Panc1 (cell line): ENCODE measurements around the gene NYAP2. TPM values are rescaled to one million over a fixed set of nuclear protein-coding genes. Genes with fewer than 3 reads are reported as not detected.

ENCODE experiments used
- ATAC-seq: fragments of 200-7000 bp; cut with Tn5 transposase; 2 replicates; pipeline ENCODE4 v1.9.1; 2020; ENCODE audit warnings: mild to moderate bottlenecking, moderate library complexity
- BruUV-seq: library from RNA; stranded (reverse); fragments of 400-500 nt; replicated peaks from 2 replicates; lab custom pipeline; 2021; lab: Mats Ljungman, UMichigan
- CTCF ChIA-PET: fragments of 300-600 bp; sonication (Branson Sonifier 250); formaldehyde crosslinking; loops from one replicate; lab custom pipeline; 2022; ENCODE audit warnings: antibody characterized with exemption; lab: Charles Lee
- POLR2A ChIA-PET: fragments of 300-600 bp; sonication (Branson Sonifier 250); formaldehyde crosslinking; loops from one replicate; lab custom pipeline; 2022; ENCODE audit warnings: antibody characterized with exemption; lab: Charles Lee
- DNase-seq: peaks from one replicate; pipeline ENCODE4 v3.0.0-alpha.2; 2010; ENCODE audit warnings: low read depth, low spot score
- H3K27ac ChIP-seq: 2 replicates; pipeline ENCODE4 v1.5.1; 2011; ENCODE audit warnings: mild to moderate bottlenecking, low read length, inconsistent platforms
- H3K27me3 ChIP-seq: fragments of 200-500 bp; sonication (Bioruptor generic); 2 replicates; pipeline ENCODE4 v1.6.0; 2014; ENCODE audit warnings: low read length, inconsistent platforms; ENCODE audit not compliant: control insufficient read depth, insufficient read depth
- H3K36me3 ChIP-seq: fragments of 200-500 bp; sonication (Bioruptor generic); 2 replicates; pipeline ENCODE4 v1.5.1; 2014; ENCODE audit warnings: inconsistent platforms, mild to moderate bottlenecking, low read length, moderate library complexity; ENCODE audit not compliant: control insufficient read depth, insufficient read depth
- H3K4me1 ChIP-seq: 2 replicates; pipeline ENCODE4 v1.5.1; 2011; ENCODE audit warnings: inconsistent platforms, mild to moderate bottlenecking, low read length, moderate library complexity; ENCODE audit not compliant: control insufficient read depth, insufficient read depth
- H3K4me3 ChIP-seq, 2 experiments: 2 replicates each; pipeline ENCODE4 v1.5.1; 2011 to 2012; ENCODE audit warnings: low read depth in 2 of 2, low read length in 2 of 2, mild to moderate bottlenecking in 2 of 2, inconsistent platforms in 1 of 2, moderate library complexity in 1 of 2
- H3K9me3 ChIP-seq: fragments of 200-500 bp; sonication (Bioruptor generic); 2 replicates; pipeline ENCODE4 v1.5.1; 2014; ENCODE audit warnings: low read depth, mild to moderate bottlenecking, inconsistent platforms, low read length, moderate library complexity; ENCODE audit not compliant: control insufficient read depth, insufficient read depth
- CTCF ChIP-seq: fragments of 450-650 bp; IDR thresholded peaks from 2 replicates; pipeline ENCODE4 v1.5.1; 2017; ENCODE audit warnings: mild to moderate bottlenecking
- POLR2AphosphoS5 ChIP-seq: IDR thresholded peaks from 2 replicates; pipeline ENCODE4 v1.6.1; 2012; ENCODE audit warnings: mild to moderate bottlenecking, low read depth, low read length, moderate library complexity
- REST ChIP-seq, 2 experiments: IDR thresholded peaks; 2 replicates each; pipeline ENCODE4 v1.6.1; 2011 to 2012; ENCODE audit warnings: low read depth in 2 of 2, control low read depth in 1 of 2, low read length in 1 of 2, mild to moderate bottlenecking in 1 of 2, moderate library complexity in 1 of 2; ENCODE audit not compliant: insufficient read depth in 1 of 2
- SIN3A ChIP-seq: IDR thresholded peaks from 2 replicates; pipeline ENCODE4 v1.6.1; 2012; ENCODE audit warnings: low read depth, mild to moderate bottlenecking, low read length, moderate library complexity, borderline replicate concordance; ENCODE audit not compliant: insufficient read depth
- TCF7L2 ChIP-seq: IDR thresholded peaks from 2 replicates; pipeline ENCODE4 v1.6.1; 2011; ENCODE audit warnings: mild to moderate bottlenecking, low read depth, low read length, inconsistent platforms
- in situ Hi-C: cut with HindIII; loops from 2 replicates; pipeline ENCODE4 v1.10.0; 2016; ENCODE audit warnings: low sequenced_read_pairs, low pct_unique_long_range_greater_than_20kb
- intact Hi-C: fragments of 100-400 bp; cut with micrococcal nuclease; formaldehyde crosslinking; loops from one replicate; pipeline ENCODE4 v1.10.0; 2022; ENCODE audit not compliant: unreplicated experiment
- total RNA-seq: library from RNA; stranded (reverse); gene quantifications from one replicate; pipeline ENCODE4 v1.2.1, GENCODE V29; 2021; ENCODE audit not compliant: unreplicated experiment

NYAP2 gene
- total RNA-seq, 1 experiment from 2014 or later = not detected

DNA sequence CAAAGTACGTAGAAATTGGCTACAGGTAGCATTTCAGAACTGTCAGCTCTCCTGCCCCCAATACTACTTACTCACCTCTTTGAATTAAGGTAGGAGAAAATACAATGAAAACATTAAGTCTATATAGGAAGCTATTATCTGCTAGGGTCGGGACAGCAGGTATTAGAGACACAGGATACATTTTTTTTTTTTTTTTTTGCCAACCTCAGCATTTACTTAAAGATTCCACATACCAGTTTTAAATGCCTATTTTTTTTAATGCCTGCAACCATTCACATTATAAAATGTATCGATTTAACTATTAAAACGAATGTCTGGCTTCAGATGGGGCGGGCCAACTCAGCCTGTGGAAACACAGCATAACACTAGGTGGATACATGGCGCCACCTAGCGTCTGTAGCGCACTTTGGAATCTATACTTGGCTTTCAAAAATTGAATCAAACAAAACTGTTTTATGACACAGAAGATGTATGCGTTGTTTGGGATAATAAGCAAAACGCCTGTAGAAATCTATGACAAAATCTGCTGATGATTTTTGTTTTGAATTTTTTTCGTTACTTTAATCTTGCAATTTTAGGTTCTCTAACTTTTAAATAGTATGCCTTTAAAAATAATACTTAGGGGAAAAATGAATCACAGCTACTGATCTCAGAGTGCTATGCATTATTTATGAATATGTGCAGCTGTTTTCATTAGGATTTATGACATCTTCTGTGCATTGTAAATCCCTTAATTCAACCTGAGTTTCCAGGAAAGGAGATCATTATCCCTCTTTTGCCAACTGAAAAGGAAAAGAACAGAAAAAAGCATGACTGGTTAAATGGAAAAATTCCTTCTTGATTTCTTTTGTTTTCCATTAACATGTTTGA lies 261.0 kb downstream of the NYAP2 start:
- no TSS peak for BruUV-seq
- Histone ChIP-seq H3K4me3 (no peak overlapping the region), H3K36me3 (no peaks in the 10 kb centered on the region), H3K9me3 (no peaks in the 10 kb centered on the region), H3K27me3 (no peaks in the 10 kb centered on the region; the same call in 1 of the 2 replicates), H3K27ac (no peak overlapping the region), H3K4me1 (no peaks in the 10 kb centered on the region)
- in situ Hi-C loops = no loop called here
- ChIA-PET POLR2A (interaction anchor here (0.6 kb wide), 1 partner anchor 725 kb away, joined by 3 read pairs; no protein-coding TSS in a partner anchor), CTCF (interaction anchor here (0.5 to 0.6 kb wide), 3 partner anchors 142 to 1693 kb away, joined by 3 to 7 read pairs (median 4); no protein-coding TSS in a partner anchor)
- ATAC-seq (peak; percentile 86), DNase-seq (no peak)
- intact Hi-C loops = loop anchor here (1.0 to 10.0 kb wide), 6 partner anchors 378 to 1574 kb away; no protein-coding TSS in a partner anchor
- no peak for TF ChIP-seq TCF7L2
- peak; percentile 89 for TF ChIP-seq CTCF

DNA sequence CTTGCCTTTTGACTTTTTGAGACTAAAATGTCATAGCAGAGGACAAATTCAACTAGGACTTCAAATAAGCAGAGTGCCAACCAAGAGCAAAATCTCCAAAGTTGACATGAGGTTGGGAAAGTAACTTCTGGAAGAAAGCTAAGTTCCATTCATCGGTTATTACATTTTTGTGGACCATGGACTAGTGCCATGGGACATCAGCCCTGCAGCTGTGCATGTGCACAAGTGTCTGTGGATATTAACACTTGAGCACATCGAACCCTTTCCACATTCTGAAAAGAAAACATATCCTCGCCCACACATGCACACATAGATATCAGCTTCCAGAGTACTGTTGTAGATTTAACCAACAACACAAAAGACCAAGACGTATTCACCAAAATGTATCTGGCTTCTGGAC lies 262.6 kb downstream of the NYAP2 start:
- ATAC-seq = no peak
- POLR2A ChIA-PET = no interaction called here
- BruUV-seq = no TSS peak
- Histone ChIP-seq H3K4me3 (no peak overlapping the region), H3K36me3 (no peaks in the 10 kb centered on the region), H3K4me1 (no peaks in the 10 kb centered on the region), H3K27ac (no peak overlapping the region), H3K27me3 (no peaks in the 10 kb centered on the region), H3K9me3 (no peaks in the 10 kb centered on the region)
- CTCF ChIA-PET = interaction anchor here (0.6 kb wide), 1 partner anchor 208 kb away, joined by 6 read pairs; no protein-coding TSS in a partner anchor
- no peak for DNase-seq
- in situ Hi-C loops = no loop called here
- intact Hi-C loops = loop anchor here (5.0 to 10.0 kb wide), 5 partner anchors 380 to 1573 kb away; no protein-coding TSS in a partner anchor
- no peak for TF ChIP-seq SIN3A
- TF ChIP-seq REST (IDR thresholded peaks at IDR 0.05; ENCODE audit: insufficient read depth in 1 of 2, low read depth in 2 of 2, low read length in 1 of 2) = no peak
- TF ChIP-seq CTCF = no peak
- TF ChIP-seq POLR2AphosphoS5 = no peak
- TF ChIP-seq TCF7L2 = no peak
